ENCODE measurements around the gene KDSR.

KDSR gene

GRCh38 chr18:63284173-63284799, 82.7 kb downstream of the KDSR start:
- TF ChIP-seq CTCF (IDR thresholded peaks at IDR 0.05; ENCODE audit: borderline replicate concordance, insufficient read depth, low read depth, low read length), result no peak

GRCh38 chr18:63283305-63284094, 83.5 kb downstream of the KDSR start:
- TF ChIP-seq CTCF (IDR thresholded peaks at IDR 0.05; ENCODE audit: borderline replicate concordance, insufficient read depth, low read depth, low read length), result no peak
- H3K4me3 ChIP-seq (ENCODE audit: low read depth, low read length), result no peak overlapping the region

More at GRCh38 chr18:63284173-63284799, 82.7 kb downstream of the KDSR start:
- H3K4me3 ChIP-seq (ENCODE audit: low read depth, low read length), result no peak overlapping the region

- H3K4me3 ChIP-seq (ENCODE audit: low read depth, low read length), result no peak overlapping the region
- TF ChIP-seq CTCF (IDR thresholded peaks at IDR 0.05; ENCODE audit: borderline replicate concordance, insufficient read depth, low read depth, low read length), result no peak
Measured at GRCh38 chr18:63282793-63283192, 84.2 kb downstream of the KDSR start.

Measured in GM12875 (cell line).